K562 (cell line): ENCODE data around the gene POLR3A. TPM values are rescaled to one million over a fixed set of nuclear protein-coding genes. Genes with fewer than 3 reads are reported as not detected.

ENCODE experiments used
- ARID2 ChIP-seq: fragments of 450-650 bp; IDR thresholded peaks from 2 replicates; pipeline ENCODE4 v1.6.1; 2017; ENCODE audit warnings: antibody characterized with exemption, mild to moderate bottlenecking
- ATF3 ChIP-seq, 2 experiments: fragments of 450-650 bp in 1 of 2; sonication (generic) in 1 of 2; formaldehyde crosslinking in 1 of 2; IDR thresholded peaks in 1 of 2; conservative IDR thresholded peaks in 1 of 2; 2 replicates each; pipeline versions ENCODE4 v1.6.1 to v1.8.1; 2016 to 2023; ENCODE audit warnings: mild to moderate bottlenecking in 2 of 2, moderate library complexity in 2 of 2, inconsistent platforms in 1 of 2, missing genetic modification reagents in 1 of 2
- CBX5 ChIP-seq: IDR thresholded peaks from 2 replicates; pipeline ENCODE4 v1.6.1; 2014; ENCODE audit warnings: low read depth, borderline replicate concordance
- ESRRA ChIP-seq: fragments of 450-650 bp; IDR thresholded peaks from 2 replicates; pipeline ENCODE4 v1.6.1; 2014; ENCODE audit warnings: low read depth, mild to moderate bottlenecking, moderate library complexity, borderline replicate concordance
- GABPB1 ChIP-seq: sonication (generic); formaldehyde crosslinking; IDR thresholded peaks from 2 replicates; pipeline ENCODE4 v1.8.0; 2022; ENCODE audit warnings: mild to moderate bottlenecking, missing genetic modification reagents
- GATA2 ChIP-seq: sonication (generic); formaldehyde crosslinking; IDR thresholded peaks from 2 replicates; pipeline ENCODE4 v1.4.0; 2020; ENCODE audit warnings: mild to moderate bottlenecking, missing genetic modification reagents
- JUN ChIP-seq, 2 experiments: sonication (generic) in 1 of 2; formaldehyde crosslinking in 1 of 2; IDR thresholded peaks; 2 replicates each; pipeline versions ENCODE4 v1.6.1 to v1.8.0; 2012 to 2022; ENCODE audit warnings: borderline replicate concordance in 2 of 2, mild to moderate bottlenecking in 2 of 2, improper control_type of control experiment in 1 of 2, low read depth in 1 of 2, low read length in 1 of 2, missing genetic modification reagents in 1 of 2
- MBD2 ChIP-seq: sonication (generic); IDR thresholded peaks from 2 replicates; pipeline ENCODE4 v1.6.1; 2016; ENCODE audit warnings: low read depth, borderline replicate concordance
- MIER1 ChIP-seq: fragments of 450-650 bp; IDR thresholded peaks from 2 replicates; pipeline ENCODE4 v1.6.1; 2016; ENCODE audit warnings: antibody characterized with exemption, mild to moderate bottlenecking, low read depth
- PYGO2 ChIP-seq: fragments of 450-650 bp; IDR thresholded peaks from 2 replicates; pipeline ENCODE4 v1.6.1; 2016; ENCODE audit warnings: mild to moderate bottlenecking, missing genetic modification characterization, moderate library complexity, missing compliant biosample characterization
- RFX7 ChIP-seq: fragments of 250-450 bp; sonication (Bioruptor Pico); IDR thresholded peaks from 2 replicates; pipeline ENCODE4 v1.5.1; 2021; ENCODE audit warnings: mild to moderate bottlenecking
- ZFPM2 ChIP-seq: fragments of 250-450 bp; sonication (Bioruptor Pico); IDR thresholded peaks from 2 replicates; pipeline ENCODE4 v1.5.1; 2022; ENCODE audit warnings: mild to moderate bottlenecking
- polyA plus RNA-seq, 8 experiments: library from polyadenylated mRNA; depleted of rRNA in 4 of 8; stranded (reverse) in 5 of 8; unstranded in 3 of 8; fragments of >200 nt; fragmentation: Nextera tagmentation in 2 of 8; fragmentation: Illumina TruSeq in 1 of 8; extraction: Ambion mirVana in 2 of 8; extraction: Trizol in 1 of 8; gene quantifications; 2 replicates each; pipeline versions ENCODE4 v1.2.1 to v1.2.3, GENCODE V29; 2011 to 2014; ENCODE audit warnings: inconsistent platforms in 1 of 8, missing spikeins in 1 of 8
- total RNA-seq, 7 experiments: library from RNA; depleted of rRNA in 6 of 7; stranded (reverse); fragments of >200 nt in 6 of 7; fragmentation: Illumina TruSeq in 2 of 7; extraction: Trizol in 2 of 7; gene quantifications; 2 replicates each; pipeline versions ENCODE4 v1.2.1 to v1.2.3, GENCODE V29; 2011 to 2021; ENCODE audit warnings: low replicate concordance in 1 of 7
- TF ChIP-seq, protein P1 (sequence below), 3 experiments: fragments of 200-800 bp in 1 of 3; fragments of 250-450 bp in 1 of 3; fragments of 450-650 bp in 1 of 3; sonication (Bioruptor Pico) in 1 of 3; sonication (Bioruptor generic) in 1 of 3; formaldehyde crosslinking in 1 of 3; IDR thresholded peaks; 2 replicates each; pipeline versions ENCODE4 v1.6.1 to v1.8.0; 2016 to 2022; ENCODE audit warnings: mild to moderate bottlenecking in 2 of 3, missing genetic modification characterization in 2 of 3, missing compliant biosample characterization in 1 of 3, moderate library complexity in 1 of 3
- TF ChIP-seq, protein P2 (sequence below): sonication (generic); formaldehyde crosslinking; IDR thresholded peaks from 2 replicates; pipeline ENCODE4 v1.8.0; 2023; ENCODE audit warnings: mild to moderate bottlenecking, missing genetic modification reagents

The POLR3A gene
- total and polyA plus RNA-seq, 9 of the 15 experiments (the other 6 are each of a cell fraction or from before 2014, with no cell fraction given) = 14.9 to 37.0 (median 26.7) TPM

- TF ChIP-seq PYGO2 (tag) (0 out of 2 replicates have a peak, but pooled peaks have one; percentile 34), ESRRA (peak; percentile 36; the same call in 1 of the 2 replicates), JUN (IDR thresholded peaks at IDR 0.05; ENCODE audit: borderline replicate concordance, low read depth, low read length) (0 out of 2 replicates have a peak, but pooled peaks have one; percentile 45), JUN (CRISPR knock-in tag; IDR thresholded peaks at IDR 0.05; ENCODE audit: borderline replicate concordance) (peak; percentile 31; the same call in 1 of the 2 replicates), MBD2 (peak; percentile 90), ARID2 (no peak), CBX5 (no peak), GATA2 (CRISPR knock-in tag) (0 out of 2 replicates have a peak, but pooled peaks have one; percentile 45), ATF3 (IDR thresholded peaks at IDR 0.05) (peak; percentile 16; the same call in 1 of the 2 replicates), ATF3 (CRISPR knock-in tag; conservative IDR thresholded peaks at IDR 0.05) (no peak; the same call in 1 of the 2 replicates), GABPB1 (CRISPR knock-in tag) (peak; percentile 97), RFX7 (CRISPR knock-in tag) (no peak), MIER1 (peak; percentile 35; the same call in 1 of the 2 replicates), ZFPM2 (CRISPR knock-in tag) (no peak)
- TF ChIP-seq, protein P1, sequence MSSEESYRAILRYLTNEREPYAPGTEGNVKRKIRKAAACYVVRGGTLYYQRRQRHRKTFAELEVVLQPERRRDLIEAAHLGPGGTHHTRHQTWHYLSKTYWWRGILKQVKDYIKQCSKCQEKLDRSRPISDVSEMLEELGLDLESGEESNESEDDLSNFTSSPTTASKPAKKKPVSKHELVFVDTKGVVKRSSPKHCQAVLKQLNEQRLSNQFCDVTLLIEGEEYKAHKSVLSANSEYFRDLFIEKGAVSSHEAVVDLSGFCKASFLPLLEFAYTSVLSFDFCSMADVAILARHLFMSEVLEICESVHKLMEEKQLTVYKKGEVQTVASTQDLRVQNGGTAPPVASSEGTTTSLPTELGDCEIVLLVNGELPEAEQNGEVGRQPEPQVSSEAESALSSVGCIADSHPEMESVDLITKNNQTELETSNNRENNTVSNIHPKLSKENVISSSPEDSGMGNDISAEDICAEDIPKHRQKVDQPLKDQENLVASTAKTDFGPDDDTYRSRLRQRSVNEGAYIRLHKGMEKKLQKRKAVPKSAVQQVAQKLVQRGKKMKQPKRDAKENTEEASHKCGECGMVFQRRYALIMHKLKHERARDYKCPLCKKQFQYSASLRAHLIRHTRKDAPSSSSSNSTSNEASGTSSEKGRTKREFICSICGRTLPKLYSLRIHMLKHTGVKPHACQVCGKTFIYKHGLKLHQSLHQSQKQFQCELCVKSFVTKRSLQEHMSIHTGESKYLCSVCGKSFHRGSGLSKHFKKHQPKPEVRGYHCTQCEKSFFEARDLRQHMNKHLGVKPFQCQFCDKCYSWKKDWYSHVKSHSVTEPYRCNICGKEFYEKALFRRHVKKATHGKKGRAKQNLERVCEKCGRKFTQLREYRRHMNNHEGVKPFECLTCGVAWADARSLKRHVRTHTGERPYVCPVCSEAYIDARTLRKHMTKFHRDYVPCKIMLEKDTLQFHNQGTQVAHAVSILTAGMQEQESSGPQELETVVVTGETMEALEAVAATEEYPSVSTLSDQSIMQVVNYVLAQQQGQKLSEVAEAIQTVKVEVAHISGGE (CRISPR knock-in tag; IDR thresholded peaks at IDR 0.05) = peak in 1 of 3 experiments; percentile 70; a peak in 2 of 6 replicates
- TF ChIP-seq, protein P2, sequence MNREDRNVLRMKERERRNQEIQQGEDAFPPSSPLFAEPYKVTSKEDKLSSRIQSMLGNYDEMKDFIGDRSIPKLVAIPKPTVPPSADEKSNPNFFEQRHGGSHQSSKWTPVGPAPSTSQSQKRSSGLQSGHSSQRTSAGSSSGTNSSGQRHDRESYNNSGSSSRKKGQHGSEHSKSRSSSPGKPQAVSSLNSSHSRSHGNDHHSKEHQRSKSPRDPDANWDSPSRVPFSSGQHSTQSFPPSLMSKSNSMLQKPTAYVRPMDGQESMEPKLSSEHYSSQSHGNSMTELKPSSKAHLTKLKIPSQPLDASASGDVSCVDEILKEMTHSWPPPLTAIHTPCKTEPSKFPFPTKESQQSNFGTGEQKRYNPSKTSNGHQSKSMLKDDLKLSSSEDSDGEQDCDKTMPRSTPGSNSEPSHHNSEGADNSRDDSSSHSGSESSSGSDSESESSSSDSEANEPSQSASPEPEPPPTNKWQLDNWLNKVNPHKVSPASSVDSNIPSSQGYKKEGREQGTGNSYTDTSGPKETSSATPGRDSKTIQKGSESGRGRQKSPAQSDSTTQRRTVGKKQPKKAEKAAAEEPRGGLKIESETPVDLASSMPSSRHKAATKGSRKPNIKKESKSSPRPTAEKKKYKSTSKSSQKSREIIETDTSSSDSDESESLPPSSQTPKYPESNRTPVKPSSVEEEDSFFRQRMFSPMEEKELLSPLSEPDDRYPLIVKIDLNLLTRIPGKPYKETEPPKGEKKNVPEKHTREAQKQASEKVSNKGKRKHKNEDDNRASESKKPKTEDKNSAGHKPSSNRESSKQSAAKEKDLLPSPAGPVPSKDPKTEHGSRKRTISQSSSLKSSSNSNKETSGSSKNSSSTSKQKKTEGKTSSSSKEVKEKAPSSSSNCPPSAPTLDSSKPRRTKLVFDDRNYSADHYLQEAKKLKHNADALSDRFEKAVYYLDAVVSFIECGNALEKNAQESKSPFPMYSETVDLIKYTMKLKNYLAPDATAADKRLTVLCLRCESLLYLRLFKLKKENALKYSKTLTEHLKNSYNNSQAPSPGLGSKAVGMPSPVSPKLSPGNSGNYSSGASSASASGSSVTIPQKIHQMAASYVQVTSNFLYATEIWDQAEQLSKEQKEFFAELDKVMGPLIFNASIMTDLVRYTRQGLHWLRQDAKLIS = no peak
Measured at GRCh38 chr10:78029269-78030226, at the start of gene POLR3A (continued).
